GM10266 (cell line): ENCODE measurements around the gene ZFP36L2.
A peak's percentile ranks its signal among the peaks of the same experiment; 100 is the strongest.

Experiments used
- DNase-seq: peaks from one replicate; pipeline ENCODE4 v3.0.0; 2012; ENCODE audit errors: extremely low spot score
- TF ChIP-seq, protein P1 (sequence below): IDR thresholded peaks from 2 replicates; pipeline ENCODE4 v1.5.1; 2012; ENCODE audit warnings: mild to moderate bottlenecking, low read depth; ENCODE audit not compliant: control insufficient read depth, insufficient read depth; ENCODE audit errors: missing control alignments

Gene ZFP36L2

DNA sequence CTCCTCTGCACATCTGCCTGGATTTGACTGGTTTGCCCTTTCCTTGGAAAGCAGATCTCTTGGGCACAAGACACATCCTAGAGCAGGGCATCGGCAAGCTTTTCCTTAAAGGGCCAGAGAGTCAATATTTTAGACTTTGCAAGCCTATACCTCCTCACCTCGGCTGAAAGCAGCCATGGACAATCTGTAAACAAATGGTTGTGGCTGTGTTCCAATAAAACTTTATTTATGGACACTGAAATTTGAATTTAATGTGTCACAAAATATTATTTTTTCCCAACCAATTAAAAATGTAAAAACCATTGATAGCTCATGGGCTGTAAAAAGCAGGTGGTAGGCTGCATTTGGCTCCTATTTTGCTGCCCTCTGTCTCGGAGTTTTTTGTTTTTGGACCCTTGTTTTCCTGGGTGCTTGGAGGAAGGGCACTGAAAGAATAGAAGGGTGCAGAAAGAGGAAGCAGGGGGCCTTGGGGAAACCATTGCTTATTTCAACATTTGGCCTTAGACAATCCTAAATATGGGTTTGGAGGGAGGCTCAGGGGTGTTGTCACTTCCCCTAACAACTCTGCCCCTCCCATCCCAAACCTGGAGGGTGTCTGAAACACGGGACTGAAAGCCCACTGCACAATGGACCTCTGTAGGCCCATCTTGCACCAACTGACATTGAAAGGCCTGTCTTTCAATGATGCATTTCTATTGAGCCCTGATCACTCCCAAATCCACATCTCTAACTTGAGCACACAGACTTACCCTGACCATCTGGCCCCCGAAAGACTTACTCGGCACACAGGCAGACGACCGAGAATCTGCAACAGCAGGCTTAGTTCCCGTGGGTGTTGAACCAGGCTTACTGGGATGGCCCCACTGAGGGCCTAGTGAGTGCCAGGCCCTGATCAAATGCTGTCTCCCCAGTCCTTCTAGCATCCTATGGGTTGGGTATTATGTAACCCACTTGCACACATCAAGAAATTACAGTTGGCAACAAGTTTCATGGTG, 7.1 kb upstream of the ZFP36L2 start:
- DNase-seq = no peak
- TF ChIP-seq, protein P1, sequence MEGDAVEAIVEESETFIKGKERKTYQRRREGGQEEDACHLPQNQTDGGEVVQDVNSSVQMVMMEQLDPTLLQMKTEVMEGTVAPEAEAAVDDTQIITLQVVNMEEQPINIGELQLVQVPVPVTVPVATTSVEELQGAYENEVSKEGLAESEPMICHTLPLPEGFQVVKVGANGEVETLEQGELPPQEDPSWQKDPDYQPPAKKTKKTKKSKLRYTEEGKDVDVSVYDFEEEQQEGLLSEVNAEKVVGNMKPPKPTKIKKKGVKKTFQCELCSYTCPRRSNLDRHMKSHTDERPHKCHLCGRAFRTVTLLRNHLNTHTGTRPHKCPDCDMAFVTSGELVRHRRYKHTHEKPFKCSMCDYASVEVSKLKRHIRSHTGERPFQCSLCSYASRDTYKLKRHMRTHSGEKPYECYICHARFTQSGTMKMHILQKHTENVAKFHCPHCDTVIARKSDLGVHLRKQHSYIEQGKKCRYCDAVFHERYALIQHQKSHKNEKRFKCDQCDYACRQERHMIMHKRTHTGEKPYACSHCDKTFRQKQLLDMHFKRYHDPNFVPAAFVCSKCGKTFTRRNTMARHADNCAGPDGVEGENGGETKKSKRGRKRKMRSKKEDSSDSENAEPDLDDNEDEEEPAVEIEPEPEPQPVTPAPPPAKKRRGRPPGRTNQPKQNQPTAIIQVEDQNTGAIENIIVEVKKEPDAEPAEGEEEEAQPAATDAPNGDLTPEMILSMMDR = no peak

DNA sequence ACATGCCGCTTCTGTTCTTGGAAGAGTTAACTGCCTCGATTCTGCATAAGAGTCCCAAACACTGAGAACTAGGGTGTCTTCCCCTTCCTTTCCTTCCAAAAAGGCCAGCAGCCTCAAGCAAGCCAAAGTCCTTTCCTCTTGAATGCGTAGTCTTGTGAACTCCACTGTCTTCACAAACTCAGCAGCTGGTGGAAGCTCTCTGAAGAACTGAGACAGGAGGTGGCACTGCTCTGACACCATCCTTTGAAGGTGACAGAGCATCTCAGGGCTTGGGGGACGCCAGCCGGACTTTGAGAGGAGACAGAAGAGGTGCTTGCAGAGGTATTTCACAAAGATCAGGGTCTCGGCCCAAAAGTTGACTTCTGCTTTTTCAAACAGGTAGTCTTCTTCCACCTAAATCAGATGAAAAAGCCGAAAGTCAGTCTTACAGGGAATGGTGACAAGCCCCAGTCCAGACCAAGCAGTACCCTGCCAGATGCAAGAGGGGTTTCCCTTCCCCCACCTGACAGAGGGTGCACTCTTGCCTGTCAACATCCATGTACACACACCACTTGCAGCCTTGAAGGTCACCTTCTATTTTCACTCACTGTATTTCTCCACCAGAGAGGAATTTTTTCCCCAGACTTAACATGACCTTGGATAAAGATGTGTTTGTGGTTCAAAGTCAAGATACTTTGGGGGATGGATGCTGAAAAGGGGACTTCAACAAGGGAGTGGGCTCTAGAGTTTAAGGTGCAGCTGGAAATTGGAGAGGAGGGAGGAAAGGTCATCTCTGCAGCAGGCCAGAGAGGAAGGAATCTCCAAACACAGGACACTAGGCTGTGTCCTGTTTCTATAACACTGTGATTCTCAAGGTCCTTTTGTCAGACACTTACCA, 4.8 kb upstream of the ZFP36L2 start:
- TF ChIP-seq, protein P1 = peak; percentile 17
- no peak for DNase-seq

DNA sequence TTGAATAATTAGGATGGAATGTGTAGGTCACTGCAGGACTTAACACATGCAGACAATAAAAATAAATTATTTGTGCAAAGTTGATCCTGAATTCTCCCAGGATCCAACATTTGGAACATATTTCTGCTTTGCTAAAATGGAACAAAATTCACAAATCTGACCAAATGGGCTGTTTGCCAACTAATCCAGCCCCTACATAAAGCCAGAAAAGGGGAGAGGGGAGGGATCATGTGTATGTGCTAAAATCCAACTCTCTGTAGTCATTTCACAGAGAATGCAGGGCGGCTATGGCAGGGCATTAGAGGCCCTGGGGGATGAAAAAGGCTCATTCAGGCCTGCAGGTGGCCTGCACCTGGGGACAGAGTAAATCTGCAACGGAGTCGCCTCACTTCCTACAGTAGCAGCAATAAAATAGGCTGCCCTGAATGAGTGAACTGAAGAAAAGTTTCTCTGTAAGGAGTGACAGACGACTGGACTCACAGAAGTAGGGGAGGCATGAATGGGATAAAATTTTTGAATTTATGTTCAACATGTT, 4.0 kb upstream of the ZFP36L2 start:
- TF ChIP-seq, protein P1 = no peak
- no peak for DNase-seq

DNA sequence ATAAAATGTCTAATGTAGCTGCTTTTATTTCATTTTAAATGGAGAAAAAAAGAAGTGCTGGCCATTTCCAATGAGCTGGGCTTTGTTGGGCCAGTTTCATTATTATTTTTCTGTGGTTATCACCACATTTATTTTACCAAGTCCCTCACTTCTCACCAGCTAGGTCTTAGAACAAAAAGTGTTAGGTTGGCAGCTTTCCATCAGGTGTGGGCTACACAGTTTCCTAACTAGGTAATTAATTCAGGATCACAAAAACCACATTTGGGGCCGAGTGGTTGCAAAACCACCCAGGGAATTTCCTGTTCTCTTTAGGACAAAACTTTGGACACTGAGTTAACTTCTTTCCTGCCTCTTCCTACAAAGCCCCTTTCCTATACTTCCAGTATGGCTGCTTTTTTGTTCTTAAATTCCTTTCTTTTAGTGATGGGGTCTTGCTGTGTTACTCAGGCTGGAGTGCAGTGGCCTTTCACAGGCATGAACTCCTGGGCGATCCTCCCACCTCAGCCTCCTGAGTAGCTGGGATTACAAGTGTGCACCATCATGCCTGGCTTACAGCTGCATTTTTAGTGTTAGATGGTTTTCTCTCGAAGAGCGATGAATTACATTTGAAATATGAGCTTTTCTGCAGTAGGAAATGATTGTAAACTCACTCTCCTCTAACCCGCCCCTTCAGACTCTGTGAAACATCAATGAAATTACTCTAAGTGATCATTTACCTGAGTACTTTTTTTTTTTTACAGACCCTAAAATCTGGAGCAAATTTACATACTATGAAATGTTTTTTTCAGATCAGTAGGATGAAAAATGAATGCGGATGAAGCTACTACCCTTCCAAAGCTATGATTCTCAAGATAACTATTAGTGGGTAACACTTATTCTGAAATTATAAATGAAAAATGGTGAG, 2.6 kb upstream of the ZFP36L2 start:
- DNase-seq = no peak

DNA sequence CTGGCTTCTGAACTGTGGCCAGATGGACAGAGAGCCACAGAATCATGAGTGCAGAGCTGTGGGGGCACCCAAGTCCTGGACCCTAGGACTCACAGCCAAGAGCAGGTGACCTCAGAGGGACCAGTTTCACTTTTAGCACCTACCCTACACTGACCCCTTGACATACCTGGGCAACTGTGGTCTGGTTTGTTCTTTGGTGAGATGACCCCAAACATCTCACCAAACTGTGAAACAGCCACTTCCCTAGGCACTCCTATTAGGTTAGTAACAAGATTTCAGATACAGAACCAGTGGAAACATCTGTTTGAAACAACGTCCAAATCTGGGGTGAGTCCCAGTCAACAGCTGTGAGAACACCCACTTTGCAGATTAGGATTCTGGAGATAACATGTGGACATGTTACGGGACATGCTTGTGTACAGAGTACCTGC, 1.9 kb upstream of the ZFP36L2 start:
- TF ChIP-seq, protein P1 = no peak
- no peak for DNase-seq

More for the DNA sequence above, 2.6 kb upstream of the ZFP36L2 start:
- TF ChIP-seq, protein P1 = no peak

DNA sequence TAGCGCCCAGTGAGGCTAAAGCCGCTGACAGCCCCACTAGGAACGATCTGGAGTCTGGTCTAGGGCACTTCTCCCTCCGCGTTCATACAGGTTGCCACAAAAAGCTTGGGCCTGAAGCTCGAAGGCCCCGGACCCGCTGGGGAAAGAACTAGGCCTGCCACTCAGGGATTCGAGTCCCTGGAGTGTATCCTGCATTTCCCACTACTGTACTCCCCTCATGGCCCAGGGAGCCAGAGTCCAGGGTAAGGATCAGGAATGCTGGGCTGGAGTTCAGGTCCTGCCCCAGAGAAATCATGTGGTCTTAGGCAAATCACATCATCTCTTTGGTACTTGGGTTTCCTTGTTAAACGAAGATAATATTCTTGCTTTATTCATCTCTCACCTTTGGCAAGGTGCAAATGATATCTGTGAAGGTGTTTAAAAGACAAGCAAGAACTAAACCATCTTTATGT, 1.4 kb upstream of the ZFP36L2 start:
- TF ChIP-seq, protein P1 = peak; percentile 38
- no peak for DNase-seq
